ENCODE results near the gene PFDN1.

GRCh38 chr5:140312067-140312790 lies 9.3 kb upstream of the PFDN1 start:
- TF ChIP-seq EZH2 (IDR thresholded peaks at IDR 0.05; ENCODE audit: borderline replicate concordance, low read length) (no peak), CTCF (IDR thresholded peaks at IDR 0.05; ENCODE audit: low read length) (no peak)
